ENCODE measurements around the gene HERPUD2. TPM values are rescaled to one million over a fixed set of nuclear protein-coding genes. Genes with fewer than 3 reads are reported as not detected.
"Not testable (repeated sequence)": the region's sequence is repeated elsewhere in the genome, so short reads cannot be mapped to it uniquely, and the experiment has no call there.

Gene HERPUD2
- total RNA-seq, 1 donor from 2014 or later = 17.5 TPM

DNA sequence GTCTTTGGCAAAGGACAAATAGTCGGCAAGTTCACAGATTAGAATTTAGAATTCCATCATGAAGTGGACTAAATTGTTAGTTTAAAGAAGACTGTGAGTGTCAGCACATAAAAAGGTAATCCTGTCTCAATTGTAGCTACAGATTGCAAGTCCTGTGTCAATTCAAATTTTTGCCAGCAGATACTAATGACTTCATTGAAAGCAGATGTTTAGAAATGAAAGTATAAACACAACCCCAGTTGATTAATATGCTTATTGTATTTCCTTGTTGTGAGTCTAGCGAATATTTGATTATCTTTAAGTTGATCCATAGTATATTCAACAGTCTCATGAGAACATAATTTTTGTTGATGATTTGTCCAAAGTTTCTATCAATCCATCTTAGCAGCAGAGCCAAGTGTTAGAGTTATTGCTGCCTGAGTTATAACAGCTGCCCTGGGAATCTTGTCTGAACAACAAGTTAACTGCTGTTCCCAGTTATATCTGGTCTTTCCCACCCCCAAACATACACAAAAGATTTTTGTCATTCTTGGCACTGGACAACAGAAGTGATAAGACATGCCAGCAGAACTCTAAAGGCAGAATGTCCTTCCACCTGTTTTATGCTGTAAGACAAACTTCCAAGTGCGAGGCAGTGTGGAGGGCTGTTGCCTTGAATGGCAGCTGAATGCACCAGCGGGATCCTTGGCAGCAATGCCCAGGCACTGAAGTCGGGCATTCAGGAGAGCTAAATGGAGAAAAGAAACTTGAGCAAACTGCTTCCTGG, 21.3 kb upstream of the HERPUD2 start:
- DNase-seq (ENCODE audit: low spot score) = no peak
- intact Hi-C loops (cut with DNase I) = no loop called here

DNA sequence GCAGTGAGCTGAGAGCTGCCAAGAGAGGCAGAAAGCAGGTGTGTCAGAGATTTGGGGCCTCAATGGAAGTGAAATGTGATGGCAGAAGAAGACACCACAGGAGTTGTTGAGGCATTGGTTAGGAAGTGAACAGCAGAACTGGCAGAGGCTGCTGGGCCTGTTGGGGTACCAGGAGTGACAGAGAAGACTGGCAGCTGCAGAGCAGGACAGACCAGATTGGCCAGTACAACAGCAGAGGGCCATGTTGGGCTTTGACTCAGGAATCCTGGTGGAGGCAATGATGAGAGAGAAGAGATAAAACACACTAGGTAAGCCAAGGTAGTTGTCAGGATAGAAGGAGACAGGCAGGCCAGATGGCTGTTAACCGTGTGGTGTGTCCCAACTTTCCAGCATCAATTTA, 19.9 kb upstream of the HERPUD2 start:
- intact Hi-C loops (cut with DNase I) = loop anchor here (5.0 kb wide), 1 partner anchor 87 kb away; the partner anchor contains the start of gene SEPTIN7
- no peak for DNase-seq (ENCODE audit: low spot score)

DNA sequence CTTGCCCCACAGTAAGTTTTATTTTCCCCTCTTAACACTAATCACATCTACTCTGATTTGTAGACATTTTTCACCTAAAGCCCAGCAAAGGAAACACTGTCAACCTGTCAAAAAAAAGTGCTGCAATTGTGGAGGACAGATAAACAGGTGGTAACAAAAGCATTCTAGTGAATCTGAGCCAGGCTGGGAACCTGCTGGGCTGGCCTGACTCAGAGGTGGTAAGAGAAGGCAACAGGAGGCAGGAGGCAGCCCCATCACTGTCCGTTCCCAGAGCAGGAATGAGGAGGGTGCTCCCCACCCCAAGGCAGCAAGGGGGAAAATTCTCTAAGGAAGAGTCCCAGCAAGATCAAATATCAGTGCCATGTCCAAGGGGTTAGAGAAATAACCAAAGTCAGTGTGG, 19.5 kb upstream of the HERPUD2 start:
- no peak for DNase-seq (ENCODE audit: low spot score)
- intact Hi-C loops (cut with DNase I) = loop anchor here (5.0 kb wide), 1 partner anchor 88 kb away; the partner anchor contains the start of gene SEPTIN7

DNA sequence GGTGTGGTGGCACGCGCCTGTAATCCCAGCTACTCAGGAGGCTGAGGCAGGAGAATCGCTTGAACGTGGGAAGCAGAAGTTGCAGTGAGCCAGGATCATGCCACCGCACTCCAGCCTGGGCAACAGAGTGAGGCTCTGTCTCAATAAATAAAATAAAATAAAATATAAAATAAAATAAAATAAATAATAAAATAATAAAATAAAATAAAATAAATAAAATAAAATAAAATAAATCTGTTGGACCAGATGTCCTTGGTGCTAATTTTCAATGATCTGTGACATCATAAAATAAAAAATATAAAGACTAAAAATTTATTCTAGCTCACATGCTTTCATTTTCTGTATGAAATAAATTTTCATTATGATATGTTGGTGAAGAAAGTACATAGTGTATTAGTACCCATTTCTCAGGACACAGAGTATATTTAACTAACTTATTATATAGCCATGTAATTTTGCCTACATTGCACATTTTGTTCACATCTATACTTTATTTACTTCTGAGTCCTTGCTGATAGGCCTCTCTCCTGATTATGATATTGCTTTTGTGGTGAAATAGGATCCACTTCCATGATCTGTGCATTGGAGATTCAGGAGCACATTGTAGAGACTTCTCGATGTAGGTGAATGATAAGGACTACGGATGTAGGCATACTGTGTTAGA, 17.8 kb upstream of the HERPUD2 start:
- intact Hi-C loops (cut with DNase I) = loop anchor here (5.0 kb wide), 1 partner anchor 90 kb away; the partner anchor contains the start of gene SEPTIN7
- DNase-seq (ENCODE audit: low spot score) = no peak

DNA sequence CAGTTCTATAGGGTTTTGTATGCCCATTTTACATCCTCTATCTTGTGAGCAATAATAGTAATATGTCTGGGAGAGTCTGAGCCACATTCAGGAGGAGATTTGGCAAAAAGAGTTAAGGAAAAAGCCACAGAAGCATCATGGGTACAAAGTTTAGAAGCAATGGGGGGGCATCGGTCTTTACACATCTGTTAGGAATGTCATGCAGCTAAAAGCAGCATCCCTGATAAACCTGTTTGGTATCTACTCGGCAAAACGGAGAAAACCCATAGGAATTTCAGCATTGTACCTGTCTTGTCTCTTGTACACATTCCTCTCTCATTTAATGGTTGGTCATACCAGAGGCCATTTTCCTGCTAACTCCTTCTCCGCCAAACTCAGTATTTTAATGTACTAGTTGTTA, 12.5 kb upstream of the HERPUD2 start:
- intact Hi-C loops (cut with DNase I) = loop anchor here (10.0 kb wide), 1 partner anchor 267 kb away; no protein-coding TSS in a partner anchor
- no peak for DNase-seq (ENCODE audit: low spot score)

DNA sequence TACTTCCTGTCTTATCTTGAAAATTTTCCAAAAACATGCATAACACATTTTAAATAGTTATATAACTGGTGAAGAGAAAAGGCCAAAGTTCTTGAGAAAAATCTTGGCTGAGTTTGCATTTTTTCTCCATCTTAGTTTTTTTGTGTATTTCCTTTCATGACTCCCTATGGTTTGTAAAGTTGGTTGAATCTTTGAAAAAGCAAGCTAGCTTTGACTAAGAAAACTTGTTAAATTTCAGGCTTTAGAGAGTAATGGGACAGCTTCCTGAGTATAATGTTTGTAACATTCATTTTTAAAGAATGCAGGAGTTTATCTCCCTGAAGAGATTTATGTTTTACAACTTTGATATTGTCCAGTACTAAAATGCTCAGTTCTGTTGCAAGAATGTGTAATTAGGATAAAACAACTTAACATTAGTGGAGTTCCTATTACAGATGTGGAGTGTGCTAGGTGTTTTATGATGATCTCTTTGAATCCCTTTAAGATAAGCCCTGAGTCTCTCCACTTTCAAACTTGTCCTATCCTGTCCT, 11.1 kb upstream of the HERPUD2 start:
- DNase-seq (ENCODE audit: low spot score) = no peak
- intact Hi-C loops (cut with DNase I) = loop anchor here (10.0 kb wide), 1 partner anchor 269 kb away; no protein-coding TSS in a partner anchor

DNA sequence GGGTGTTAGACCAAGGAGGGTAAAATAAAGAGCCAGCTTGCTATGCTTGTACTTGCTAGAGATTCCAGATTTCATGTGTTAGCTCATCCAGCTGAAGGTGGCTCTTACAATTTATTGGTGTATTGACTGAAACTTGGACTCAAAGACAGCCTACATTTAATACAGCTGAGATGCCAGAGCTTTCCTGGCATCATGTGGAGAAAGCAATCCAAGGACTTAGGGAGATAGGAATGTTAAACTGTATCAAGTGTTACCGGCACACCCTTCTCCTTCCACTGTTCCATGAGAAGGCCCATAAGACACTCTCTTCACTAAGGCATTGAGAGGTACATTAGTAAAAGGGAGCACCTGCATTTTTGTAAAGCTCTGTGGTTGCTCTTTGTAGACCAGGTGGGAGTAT, 9.3 kb upstream of the HERPUD2 start:
- DNase-seq (ENCODE audit: low spot score) = no peak
- intact Hi-C loops (cut with DNase I) = loop anchor here (10.0 kb wide), 1 partner anchor 271 kb away; no protein-coding TSS in a partner anchor

DNA sequence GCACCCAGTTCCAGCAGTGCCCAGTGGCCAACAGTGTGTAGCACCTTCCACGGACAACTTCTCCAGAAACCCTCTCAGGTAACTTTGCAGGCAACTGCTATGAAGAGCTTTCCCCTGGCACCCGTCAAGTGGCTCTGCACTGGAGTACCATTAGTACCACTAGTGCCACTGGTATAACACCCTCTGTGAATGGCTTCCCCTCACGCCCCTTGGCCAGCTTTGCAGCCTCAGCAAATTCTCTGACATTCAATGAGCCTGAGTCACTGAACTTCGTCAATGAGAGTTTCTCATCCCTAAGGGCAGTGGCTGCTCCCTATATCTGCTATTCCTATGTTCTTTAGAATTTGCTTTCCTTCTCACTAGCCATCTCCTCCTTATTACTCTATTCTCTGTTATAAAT, 7.6 kb upstream of the HERPUD2 start:
- intact Hi-C loops (cut with DNase I) = loop anchor here (10.0 kb wide), 1 partner anchor 272 kb away; no protein-coding TSS in a partner anchor
- no peak for DNase-seq (ENCODE audit: low spot score)

DNA sequence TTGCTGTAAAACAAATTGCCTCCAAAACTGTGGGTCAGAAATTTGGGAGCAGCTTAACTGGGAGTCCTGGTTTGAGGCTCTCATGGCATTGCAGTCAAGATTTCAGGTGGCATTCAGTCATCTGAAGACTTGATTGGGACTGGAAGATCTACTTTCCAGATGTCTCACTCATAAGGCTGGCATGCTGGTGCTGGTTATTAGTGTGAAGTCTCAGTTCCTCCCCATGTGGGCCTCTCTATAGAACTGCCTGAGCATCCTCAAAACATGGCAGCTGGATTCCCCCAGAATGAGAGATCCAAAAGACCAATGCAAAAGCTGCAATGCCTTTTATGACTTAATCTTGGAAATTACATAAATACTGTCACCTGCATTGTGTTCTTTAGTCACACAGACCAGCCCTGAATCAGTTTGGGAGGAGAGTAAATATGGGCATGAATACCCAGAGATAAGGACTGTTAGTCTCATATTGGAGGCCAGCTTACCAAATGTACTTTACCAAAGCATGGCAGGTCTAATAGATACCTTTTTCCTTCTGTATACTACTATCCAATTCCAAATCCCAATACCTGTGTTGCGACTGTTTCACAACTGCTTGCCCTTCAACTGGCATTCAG, 6.5 kb upstream of the HERPUD2 start:
- intact Hi-C loops (cut with DNase I) = loop anchor here (10.0 kb wide), 1 partner anchor 273 kb away; no protein-coding TSS in a partner anchor
- no peak for DNase-seq (ENCODE audit: low spot score)

DNA sequence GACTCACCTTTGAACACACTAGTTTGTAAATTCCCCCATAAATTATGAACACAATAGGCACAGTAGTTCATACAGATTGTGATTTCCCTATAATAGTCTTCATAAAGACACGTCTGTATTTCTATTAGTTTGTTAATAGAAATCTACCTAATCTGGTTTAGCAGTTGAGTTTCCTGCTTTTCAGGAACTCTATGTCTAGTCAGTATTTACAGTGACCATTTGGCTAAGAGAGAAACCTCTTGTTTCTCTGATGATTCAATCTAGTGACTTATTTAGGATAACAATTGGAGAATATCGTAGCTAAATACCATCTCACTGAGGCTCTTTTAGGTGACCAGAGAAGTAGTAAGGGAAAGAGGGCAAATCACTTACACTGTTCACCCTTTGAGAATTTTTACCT, 5.9 kb upstream of the HERPUD2 start:
- no peak for DNase-seq (ENCODE audit: low spot score)
- intact Hi-C loops (cut with DNase I) = loop anchor here (10.0 kb wide), 1 partner anchor 274 kb away; no protein-coding TSS in a partner anchor

DNA sequence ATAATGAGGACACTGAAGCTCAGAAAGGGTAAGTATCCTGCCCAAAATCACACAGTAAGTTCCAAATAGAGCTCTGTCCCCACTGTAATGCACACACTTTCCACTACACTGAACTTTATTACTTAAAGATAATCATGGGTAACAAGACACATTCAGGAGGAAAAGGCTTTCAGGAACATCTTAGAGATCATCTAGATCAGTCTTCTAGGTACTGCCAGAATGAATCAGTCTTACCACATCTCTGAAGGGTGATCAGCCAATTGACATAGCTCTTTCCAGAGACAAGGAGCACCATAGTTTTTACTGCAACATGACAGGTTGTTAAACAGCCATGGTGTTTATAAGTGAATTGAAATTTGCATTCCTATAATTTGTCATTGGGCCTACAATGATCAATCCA, 5.4 kb upstream of the HERPUD2 start:
- DNase-seq (ENCODE audit: low spot score) = no peak
- intact Hi-C loops (cut with DNase I) = loop anchor here (10.0 kb wide), 1 partner anchor 274 kb away; no protein-coding TSS in a partner anchor

DNA sequence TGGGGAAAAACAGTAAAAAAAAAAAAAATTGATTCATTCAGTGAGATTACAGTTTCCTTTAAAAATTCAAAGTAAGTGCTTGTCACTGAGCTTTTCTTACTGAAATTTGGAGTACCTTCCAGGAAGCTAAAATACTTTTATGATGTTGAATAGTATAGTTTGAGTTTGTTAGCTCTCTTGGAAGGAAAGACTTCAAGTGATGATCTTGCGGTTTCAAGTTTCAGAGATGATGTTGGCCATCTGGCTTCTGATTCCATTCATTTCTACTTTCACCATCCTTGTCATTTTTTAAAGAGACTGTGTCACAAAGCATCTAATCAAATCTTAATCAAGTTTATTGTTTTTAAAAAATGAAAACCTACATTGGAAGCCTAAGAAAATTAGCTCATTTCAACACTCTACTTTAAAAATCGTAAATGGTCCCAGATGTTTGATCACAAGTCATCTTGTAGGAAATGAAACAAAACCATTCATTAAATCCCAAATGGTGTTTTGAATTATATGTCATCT, 4.9 kb upstream of the HERPUD2 start:
- DNase-seq (ENCODE audit: low spot score) = no peak
- intact Hi-C loops (cut with DNase I) = loop anchor here (10.0 kb wide), 2 partner anchors 275 to 605 kb away; no protein-coding TSS in a partner anchor

DNA sequence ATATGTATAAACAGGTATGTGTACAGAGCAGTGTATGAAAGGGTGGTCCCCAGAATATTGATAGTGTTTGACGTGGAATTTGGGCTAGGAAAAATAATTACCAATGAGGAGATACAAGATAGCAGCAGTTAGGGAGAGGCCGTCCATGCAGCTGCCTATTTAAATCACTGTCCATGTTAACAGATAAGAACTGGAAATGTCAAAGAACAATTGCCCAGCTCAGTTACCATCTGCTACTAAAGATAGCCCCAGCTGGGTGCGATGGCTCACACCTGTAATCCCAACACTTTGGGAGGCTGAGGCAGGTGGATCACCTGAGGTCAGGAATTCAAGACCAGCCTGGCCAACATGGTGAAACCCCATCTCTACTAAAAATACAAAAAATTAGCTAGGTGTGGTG, 3.4 kb upstream of the HERPUD2 start:
- intact Hi-C loops (cut with DNase I) = loop anchor here (10.0 kb wide), 1 partner anchor 606 kb away; no protein-coding TSS in a partner anchor
- DNase-seq (ENCODE audit: low spot score) = not testable (repeated sequence)

DNA sequence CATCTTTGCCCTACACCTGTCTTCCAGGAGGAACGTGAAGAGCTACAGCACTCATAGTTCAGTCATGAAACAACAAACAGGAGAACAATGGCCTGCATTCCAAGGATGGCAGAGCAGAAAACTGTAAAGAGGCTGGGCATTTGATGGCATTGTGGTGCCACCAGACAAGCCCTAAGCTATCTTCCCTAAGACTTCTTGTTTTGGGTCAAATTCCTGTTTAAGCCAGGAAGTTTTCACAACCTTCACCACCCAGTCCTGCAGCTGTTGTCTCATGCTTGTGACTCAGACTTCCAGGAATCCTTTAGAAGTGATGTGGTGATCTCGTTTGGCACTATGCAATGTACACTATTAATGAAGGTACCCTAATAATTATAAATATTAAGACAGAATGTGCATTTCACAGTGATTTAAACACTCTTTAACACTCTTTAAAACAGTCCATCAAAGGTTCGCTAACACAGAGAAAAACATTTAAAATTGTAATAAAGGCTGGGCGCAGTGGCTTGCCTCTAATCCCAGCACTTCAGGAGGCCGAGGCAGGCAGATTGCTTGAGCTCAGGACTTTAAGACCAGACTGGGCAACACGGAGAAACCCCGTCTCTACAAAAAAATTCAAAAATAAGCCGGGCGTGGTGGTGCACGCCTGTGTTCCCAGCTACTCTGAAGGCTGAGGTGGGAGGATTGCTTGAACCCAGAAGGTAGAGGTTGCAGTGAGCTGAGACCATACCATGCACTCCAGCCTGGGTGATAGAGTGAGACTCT, 2.7 kb upstream of the HERPUD2 start:
- intact Hi-C loops (cut with DNase I) = loop anchor here (10.0 kb wide), 1 partner anchor 607 kb away; no protein-coding TSS in a partner anchor

DNA sequence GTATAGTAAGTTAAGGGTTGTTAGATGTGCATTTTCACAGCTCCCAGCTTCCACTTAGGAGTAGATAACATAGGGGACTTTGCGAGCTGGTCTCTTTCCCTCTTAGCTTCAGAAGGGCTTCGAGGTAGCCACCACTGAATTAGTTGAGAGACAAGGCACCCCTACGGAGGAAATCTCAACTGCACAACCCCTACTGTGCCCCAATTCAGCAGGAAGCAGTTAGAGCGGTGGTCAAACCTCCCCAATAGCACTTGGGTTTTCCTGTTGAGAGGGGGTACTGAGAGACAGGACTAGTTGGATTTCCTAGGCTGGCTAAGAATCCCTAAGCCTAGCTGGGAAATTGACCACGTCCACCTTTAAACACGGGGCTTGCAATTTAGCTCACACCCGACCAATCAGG, 1.1 kb upstream of the HERPUD2 start:
- DNase-seq (ENCODE audit: low spot score) = no peak
- intact Hi-C loops (cut with DNase I) = loop anchor here (10.0 kb wide), 1 partner anchor 609 kb away; no protein-coding TSS in a partner anchor

More for the DNA sequence above, 2.7 kb upstream of the HERPUD2 start:
- no peak for DNase-seq (ENCODE audit: low spot score)

DNA sequence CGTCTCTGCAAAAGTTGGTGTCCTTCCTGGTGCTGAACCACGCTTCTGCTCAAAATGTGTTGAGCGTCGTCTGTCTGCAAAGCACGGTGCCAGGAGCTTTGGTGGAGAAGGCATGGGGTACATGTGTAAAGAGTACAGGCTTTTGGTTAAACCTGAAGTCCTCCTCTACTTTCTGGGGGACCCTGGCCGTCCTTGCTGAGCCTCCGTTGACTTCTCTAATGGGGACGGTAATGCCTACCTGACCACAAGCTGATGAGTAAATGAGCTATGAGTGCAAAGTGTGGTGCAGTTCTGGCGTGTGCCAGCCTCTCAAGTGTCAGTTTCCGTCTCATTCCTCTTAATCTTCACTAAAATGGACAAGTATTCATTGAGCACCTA, 527 bp upstream of the HERPUD2 start:
- DNase-seq (ENCODE audit: low spot score) = no peak
- intact Hi-C loops (cut with DNase I) = loop anchor here (10.0 kb wide), 1 partner anchor 609 kb away; no protein-coding TSS in a partner anchor

DNA sequence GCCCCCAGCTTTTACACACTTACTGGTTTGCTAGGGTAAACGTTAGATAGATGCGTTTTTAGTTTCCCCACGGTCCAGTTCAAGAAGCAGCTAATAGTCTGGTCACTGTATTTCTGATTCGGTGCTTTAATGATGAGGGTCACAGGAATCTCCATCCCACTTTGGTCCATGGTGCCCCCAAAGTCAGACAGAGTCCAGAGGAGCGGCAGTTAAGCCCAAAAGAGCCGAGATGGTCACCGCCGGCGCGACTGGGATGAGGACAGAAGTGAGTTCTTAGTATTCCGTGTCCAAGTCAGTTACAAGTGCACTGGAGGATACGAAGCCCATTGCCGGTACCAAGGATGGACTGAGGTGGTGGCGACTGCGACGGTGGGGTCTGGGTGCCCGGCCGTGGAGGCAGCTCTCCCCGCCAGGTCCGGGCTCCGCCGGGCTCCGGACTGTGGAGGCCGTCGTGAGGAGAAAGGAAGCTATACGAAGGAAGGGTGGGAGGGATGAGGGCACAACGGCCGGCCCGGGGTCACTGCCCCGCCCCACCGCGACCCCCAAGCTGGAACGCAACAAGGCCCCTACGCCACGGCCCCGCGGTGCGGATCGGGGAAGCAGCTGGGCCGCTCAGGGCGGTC, 663 bp downstream of the HERPUD2 start:
- peak; percentile 75 for DNase-seq (ENCODE audit: low spot score)
- intact Hi-C loops (cut with DNase I) = loop anchor here (10.0 kb wide), 1 partner anchor 611 kb away; no protein-coding TSS in a partner anchor

DNA sequence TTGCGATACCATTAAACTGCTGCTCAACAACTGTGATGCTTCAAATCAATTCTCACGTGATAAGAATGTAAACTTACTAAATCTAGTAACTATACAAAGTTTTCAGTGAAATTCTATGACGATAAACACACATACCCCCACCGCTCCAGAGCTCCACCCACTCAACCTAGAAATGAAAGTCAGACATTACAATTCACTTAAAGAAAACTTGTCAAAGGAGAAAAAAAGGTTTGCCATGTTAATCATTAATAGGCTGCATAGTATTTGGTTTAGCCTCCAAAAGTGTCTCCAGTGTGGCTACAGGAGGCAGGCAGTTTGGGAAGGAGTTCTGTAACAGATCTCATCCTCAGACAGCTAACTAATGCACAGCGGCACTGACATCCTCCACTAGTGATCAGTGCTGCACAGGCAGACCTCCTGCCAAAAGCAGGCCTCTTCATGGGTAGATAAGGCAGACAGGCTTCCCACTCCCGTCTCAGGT, 3.1 kb downstream of the HERPUD2 start:
- intact Hi-C loops (cut with DNase I) = loop anchor here (10.0 kb wide), 1 partner anchor 613 kb away; no protein-coding TSS in a partner anchor
- peak; percentile 74 for DNase-seq (ENCODE audit: low spot score)

All from cardiac septum (tissue), 1 donor.